HG03457 (cell line): ENCODE data around the gene TMEM267.
"Not testable (repeated sequence)": the region's sequence is repeated elsewhere in the genome, so short reads cannot be mapped to it uniquely, and the experiment has no call there.

ENCODE experiments used
- ATAC-seq: cut with Tn5 transposase; IDR thresholded peaks from one replicate; pipeline ENCODE4 v1.9.1; 2021; ENCODE audit warnings: moderate number of reproducible peaks; ENCODE audit not compliant: unreplicated experiment

Gene TMEM267

DNA sequence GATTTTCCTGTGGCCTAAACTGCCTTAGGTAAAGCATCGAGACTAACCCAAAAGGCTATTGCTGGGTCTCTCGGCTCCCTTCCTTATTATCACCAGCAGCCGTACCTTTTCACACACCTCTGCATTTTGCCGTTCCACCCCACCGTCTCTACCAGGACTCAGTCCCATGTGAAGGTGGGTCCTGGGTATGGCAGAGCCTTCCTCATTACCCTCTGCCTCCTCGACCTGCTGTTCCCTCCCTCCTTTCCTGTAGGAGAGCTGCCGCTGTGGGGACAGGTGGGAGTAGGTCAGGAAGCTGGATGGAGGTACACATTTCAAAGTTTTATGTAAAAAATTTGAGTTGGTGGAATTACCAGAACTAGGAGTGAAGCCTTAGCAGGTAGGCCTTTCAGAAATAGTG, 73.3 kb downstream of the TMEM267 start:
- no peak for ATAC-seq

- no peak for ATAC-seq
Measured at GRCh38 chr5:43409809-43410271, 73.8 kb downstream of the TMEM267 start.

- ATAC-seq = not testable (repeated sequence)
Measured at GRCh38 chr5:43402524-43403066, 81.1 kb downstream of the TMEM267 start.

GRCh38 chr5:43401827-43402226, 81.8 kb downstream of the TMEM267 start:
- ATAC-seq = no peak

DNA sequence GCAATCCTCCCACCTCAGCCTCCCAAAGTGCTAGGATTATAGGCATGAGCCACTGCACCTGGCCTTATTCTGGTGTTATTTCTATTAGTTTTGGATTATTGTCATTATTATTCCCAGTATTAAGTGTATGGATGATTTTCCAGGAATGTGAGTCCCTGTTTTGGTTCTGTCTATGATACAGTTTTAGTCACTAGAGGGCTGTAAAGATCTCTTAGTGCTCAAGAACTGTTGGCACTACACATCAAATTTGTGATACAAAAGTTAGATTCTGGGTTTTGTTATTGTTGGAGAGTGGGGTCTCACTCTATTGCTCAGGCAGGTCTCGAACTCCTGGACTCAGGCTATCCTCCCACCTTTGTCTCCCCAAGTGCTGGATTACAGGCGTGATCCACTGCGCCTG, 83.6 kb downstream of the TMEM267 start:
- no peak for ATAC-seq

- ATAC-seq = peak; percentile 92
Measured at GRCh38 chr5:43396762-43397304, 86.8 kb downstream of the TMEM267 start.
